SK-N-SH treated with all-trans-retinoic acid at 6 μM for 48 hours (cell line): ENCODE results near the gene DIDO1.

Experiments used
- BACH2 ChIP-seq: fragments of 250-450 bp; sonication (Bioruptor Pico); IDR thresholded peaks from 2 replicates; pipeline ENCODE4 v1.9.0; 2021; ENCODE audit warnings: mild to moderate bottlenecking, borderline replicate concordance
- CREB5 ChIP-seq: fragments of 250-450 bp; sonication (Bioruptor Pico); IDR thresholded peaks from 2 replicates; pipeline ENCODE4 v1.5.1; 2020; ENCODE audit warnings: low read depth, mild to moderate bottlenecking, moderate library complexity
- CSRNP3 ChIP-seq: fragments of 250-450 bp; sonication (Bioruptor Pico); IDR thresholded peaks from 2 replicates; pipeline ENCODE4 v1.5.1; 2021; ENCODE audit warnings: mild to moderate bottlenecking, moderate library complexity
- ESRRG ChIP-seq: fragments of 250-450 bp; sonication (Bioruptor Pico); IDR thresholded peaks from 2 replicates; pipeline ENCODE4 v1.6.1; 2021; ENCODE audit warnings: mild to moderate bottlenecking
- GLIS3 ChIP-seq: fragments of 250-450 bp; sonication (Bioruptor Pico); IDR thresholded peaks from 2 replicates; pipeline ENCODE4 v1.5.0; 2020; ENCODE audit warnings: mild to moderate bottlenecking, moderate library complexity
- ISL1 ChIP-seq: fragments of 250-450 bp; sonication (Bioruptor Pico); IDR thresholded peaks from 2 replicates; pipeline ENCODE4 v2.1.2; 2022; ENCODE audit warnings: mild to moderate bottlenecking, moderate library complexity
- POU6F1 ChIP-seq: fragments of 250-450 bp; sonication (Bioruptor Pico); IDR thresholded peaks from 2 replicates; pipeline ENCODE4 v1.8.0; 2021; ENCODE audit warnings: low read depth, mild to moderate bottlenecking, moderate library complexity, borderline replicate concordance
- PPARA ChIP-seq: fragments of 250-450 bp; sonication (Bioruptor Pico); IDR thresholded peaks from 2 replicates; pipeline ENCODE4 v1.5.0; 2020; ENCODE audit warnings: mild to moderate bottlenecking, borderline replicate concordance
- RARB ChIP-seq: fragments of 250-450 bp; sonication (Bioruptor Pico); IDR thresholded peaks from 2 replicates; pipeline ENCODE4 v1.8.0; 2021; ENCODE audit warnings: mild to moderate bottlenecking, moderate library complexity
- SNAI2 ChIP-seq: fragments of 250-450 bp; sonication (Bioruptor Pico); IDR thresholded peaks from 2 replicates; pipeline ENCODE4 v1.5.0; 2020; ENCODE audit warnings: mild to moderate bottlenecking, moderate library complexity
- TCF4 ChIP-seq: fragments of 250-450 bp; sonication (Bioruptor Pico); IDR thresholded peaks from 2 replicates; pipeline ENCODE4 v1.8.0; 2021; ENCODE audit warnings: mild to moderate bottlenecking, moderate library complexity, borderline replicate concordance
- ZFP3 ChIP-seq: fragments of 250-450 bp; sonication (Bioruptor Pico); IDR thresholded peaks from 2 replicates; pipeline ENCODE4 v1.5.0; 2020; ENCODE audit warnings: mild to moderate bottlenecking, moderate library complexity
- ZFP30 ChIP-seq: fragments of 450-650 bp; formaldehyde crosslinking; IDR thresholded peaks from 2 replicates; pipeline ENCODE4 v1.5.0; 2022; ENCODE audit warnings: mild to moderate bottlenecking, moderate library complexity
- TF ChIP-seq, protein P1 (sequence below): fragments of 250-450 bp; sonication (Bioruptor Pico); IDR thresholded peaks from 2 replicates; pipeline ENCODE4 v1.8.0; 2020; ENCODE audit warnings: mild to moderate bottlenecking, moderate library complexity, borderline replicate concordance

- no peak for TF ChIP-seq POU6F1
- no peak for TF ChIP-seq BACH2 (CRISPR knock-in tag)
- no peak for TF ChIP-seq ZFP30 (CRISPR knock-in tag)
- no peak for TF ChIP-seq CREB5 (CRISPR knock-in tag)
- TF ChIP-seq TCF4: no peak
- no peak for TF ChIP-seq RARB
- TF ChIP-seq ISL1: no peak
- TF ChIP-seq, protein P1, sequence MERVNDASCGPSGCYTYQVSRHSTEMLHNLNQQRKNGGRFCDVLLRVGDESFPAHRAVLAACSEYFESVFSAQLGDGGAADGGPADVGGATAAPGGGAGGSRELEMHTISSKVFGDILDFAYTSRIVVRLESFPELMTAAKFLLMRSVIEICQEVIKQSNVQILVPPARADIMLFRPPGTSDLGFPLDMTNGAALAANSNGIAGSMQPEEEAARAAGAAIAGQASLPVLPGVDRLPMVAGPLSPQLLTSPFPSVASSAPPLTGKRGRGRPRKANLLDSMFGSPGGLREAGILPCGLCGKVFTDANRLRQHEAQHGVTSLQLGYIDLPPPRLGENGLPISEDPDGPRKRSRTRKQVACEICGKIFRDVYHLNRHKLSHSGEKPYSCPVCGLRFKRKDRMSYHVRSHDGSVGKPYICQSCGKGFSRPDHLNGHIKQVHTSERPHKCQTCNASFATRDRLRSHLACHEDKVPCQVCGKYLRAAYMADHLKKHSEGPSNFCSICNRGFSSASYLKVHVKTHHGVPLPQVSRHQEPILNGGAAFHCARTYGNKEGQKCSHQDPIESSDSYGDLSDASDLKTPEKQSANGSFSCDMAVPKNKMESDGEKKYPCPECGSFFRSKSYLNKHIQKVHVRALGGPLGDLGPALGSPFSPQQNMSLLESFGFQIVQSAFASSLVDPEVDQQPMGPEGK: no peak
- TF ChIP-seq ZFP3: no peak
- TF ChIP-seq PPARA (CRISPR knock-in tag): no peak
- TF ChIP-seq GLIS3: no peak
- TF ChIP-seq CSRNP3: no peak
- no peak for TF ChIP-seq SNAI2 (CRISPR knock-in tag)
- TF ChIP-seq ESRRG (CRISPR knock-in tag): no peak
These were observed 26.2 kb upstream of the DIDO1 start, which contains the start of gene SLC17A9 for GRCh38 chr20:62952373-62952967.
